CD4-positive, alpha-beta T cell treated with Interferon gamma for 1 hour (primary cell): ENCODE data around the gene ANKRD40.
"Not testable (repeated sequence)": the region's sequence is repeated elsewhere in the genome, so short reads cannot be mapped to it uniquely, and the experiment has no call there.

Experiments used
- DNase-seq: peaks from one replicate; pipeline ENCODE4 v3.0.0-alpha.2; 2020

The ANKRD40 gene

GRCh38 chr17:50685334-50685665, 22.4 kb downstream of the ANKRD40 start:
- no peak for DNase-seq

GRCh38 chr17:50684612-50685333, 22.9 kb downstream of the ANKRD40 start:
- DNase-seq, result no peak

DNA sequence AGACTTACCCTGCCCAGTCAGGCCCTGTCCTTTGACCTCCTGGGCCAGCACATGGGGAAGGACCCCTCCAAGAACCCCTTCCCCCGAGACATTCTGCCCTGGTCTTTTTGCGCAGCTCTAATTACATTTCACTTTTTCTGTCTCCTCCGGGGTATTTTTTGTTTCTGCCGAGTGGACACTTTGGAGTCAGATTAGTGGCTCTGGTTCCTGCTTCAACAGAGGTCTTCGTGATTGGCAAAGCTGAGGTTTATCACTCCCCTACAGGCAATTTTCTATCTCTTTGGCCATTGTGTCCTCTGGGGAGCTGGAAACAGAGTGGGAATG, 23.5 kb downstream of the ANKRD40 start:
- no peak for DNase-seq

GRCh38 chr17:50683434-50684287, 24.1 kb downstream of the ANKRD40 start:
- no peak for DNase-seq

DNA sequence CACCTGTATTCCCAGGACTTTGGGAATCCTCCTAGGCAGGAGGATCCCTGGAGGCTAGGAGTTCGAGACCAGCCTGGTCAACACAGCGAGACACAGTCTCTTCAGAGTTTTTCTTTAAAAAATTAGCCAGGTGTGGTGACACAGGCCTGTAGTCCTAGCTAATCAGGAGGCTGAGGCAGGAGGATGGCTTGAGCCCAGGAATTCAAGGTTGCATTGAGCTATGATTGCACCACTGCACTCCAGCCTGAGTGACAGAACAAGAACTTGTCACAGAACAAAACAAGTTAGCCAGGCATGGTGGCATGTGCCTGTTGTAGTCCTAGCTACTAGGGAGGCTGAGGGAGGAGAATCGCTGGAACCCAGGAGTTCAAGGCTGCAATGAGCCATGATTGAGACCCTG, 24.8 kb downstream of the ANKRD40 start:
- DNase-seq, result no peak

DNA sequence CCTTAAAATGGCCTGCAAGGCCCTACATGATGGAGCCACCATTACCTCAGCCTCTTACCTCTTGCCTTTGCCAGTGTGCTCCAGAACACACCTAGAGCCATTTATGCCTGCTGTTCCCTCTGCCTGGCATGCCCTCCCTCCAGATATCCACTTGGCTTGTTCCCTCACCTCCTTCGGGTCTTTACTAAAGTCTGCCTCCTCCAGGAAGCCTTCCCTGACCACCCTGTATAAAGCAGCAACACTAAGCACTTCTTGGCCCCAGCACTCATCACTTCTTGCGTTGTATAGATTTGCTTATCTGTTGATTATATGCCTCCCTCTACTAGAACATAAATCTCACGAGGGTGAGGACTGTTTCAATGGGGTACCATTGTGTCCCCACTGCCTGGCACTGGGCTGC, 25.3 kb downstream of the ANKRD40 start:
- no peak for DNase-seq

- no peak for DNase-seq
Measured at GRCh38 chr17:50681263-50682200, 26.2 kb downstream of the ANKRD40 start.

- DNase-seq, result not testable (repeated sequence)
Measured at GRCh38 chr17:50680543-50681262, 27.0 kb downstream of the ANKRD40 start.

DNA sequence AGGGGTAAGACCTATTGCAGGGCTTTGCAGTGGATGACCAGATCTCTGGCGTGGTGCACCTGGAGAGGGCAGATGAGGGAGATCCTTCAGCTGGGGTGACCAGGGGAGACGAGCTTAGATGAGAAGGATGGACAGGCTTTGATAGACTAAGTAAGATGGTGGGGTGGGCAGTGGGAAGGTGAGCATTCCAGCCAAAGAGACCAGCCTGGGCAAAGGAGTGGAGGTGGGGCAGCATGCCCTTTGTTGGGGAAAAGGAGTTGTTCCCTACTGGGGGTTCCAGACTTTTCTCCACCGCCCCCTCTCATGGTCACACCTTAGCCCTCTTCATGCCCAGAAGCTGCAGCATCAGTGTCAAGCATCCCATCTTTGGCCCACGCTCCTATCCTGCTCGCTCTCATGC, 27.6 kb downstream of the ANKRD40 start:
- no peak for DNase-seq

DNA sequence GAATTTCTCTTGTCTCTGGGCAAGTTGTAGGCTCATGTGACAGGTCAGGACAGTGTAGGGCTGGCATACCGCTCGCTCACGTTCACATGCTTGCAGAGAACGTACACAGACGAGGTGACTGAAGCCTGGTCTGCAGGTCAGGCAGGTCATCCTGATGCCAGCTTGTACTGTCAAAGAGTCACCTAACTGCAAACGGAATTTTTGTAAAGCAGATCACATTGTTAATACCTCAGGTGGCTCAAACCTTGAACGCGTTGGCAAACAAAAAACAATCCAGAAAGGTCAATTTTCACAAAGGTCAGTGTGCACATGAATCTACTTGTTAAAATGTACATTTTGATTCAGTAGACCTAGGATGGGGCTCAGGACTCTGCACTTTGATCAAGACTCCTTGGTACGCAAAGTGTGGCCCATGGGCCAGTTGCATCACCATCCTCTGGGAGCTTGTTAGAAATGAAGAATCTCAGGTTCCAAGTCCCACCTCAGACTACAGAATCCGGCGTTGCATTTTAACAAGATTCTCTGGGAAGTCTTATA, 28.6 kb downstream of the ANKRD40 start:
- no peak for DNase-seq

- no peak for DNase-seq
Measured at GRCh38 chr17:50677851-50678375, 29.8 kb downstream of the ANKRD40 start.

GRCh38 chr17:50676065-50676975, 31.4 kb downstream of the ANKRD40 start:
- no peak for DNase-seq

- no peak for DNase-seq
Measured at GRCh38 chr17:50675627-50676026, 32.1 kb downstream of the ANKRD40 start.

- DNase-seq, result no peak
Measured at GRCh38 chr17:50675190-50675589, 32.5 kb downstream of the ANKRD40 start.

DNA sequence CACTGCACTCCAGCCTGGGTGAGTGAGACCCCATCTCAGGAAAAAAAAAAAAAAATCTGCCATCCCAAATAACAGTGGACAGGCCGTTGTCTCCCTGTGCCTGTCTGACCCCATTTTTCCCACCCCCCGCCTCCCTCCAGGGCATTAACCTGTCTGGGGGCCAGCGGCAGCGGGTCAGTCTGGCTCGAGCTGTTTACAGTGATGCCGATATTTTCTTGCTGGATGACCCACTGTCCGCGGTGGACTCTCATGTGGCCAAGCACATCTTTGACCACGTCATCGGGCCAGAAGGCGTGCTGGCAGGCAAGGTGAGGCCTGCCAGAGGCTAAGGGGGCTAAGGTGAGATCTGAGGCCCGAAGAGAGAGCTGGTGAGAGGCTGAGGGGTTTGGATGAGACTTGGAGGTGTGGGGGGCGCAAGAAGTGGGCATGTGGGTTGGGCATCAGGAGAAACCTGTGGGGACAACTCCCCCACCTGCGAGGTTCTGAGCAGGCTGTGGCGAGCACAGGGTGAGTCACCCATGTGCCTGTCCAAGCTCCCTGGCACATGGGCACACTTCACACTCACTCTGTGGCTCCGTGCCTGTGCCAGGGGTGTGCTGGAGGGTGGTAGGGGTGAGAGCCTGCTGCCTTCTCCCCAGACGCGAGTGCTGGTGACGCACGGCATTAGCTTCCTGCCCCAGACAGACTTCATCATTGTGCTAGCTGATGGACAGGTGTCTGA, 34.7 kb downstream of the ANKRD40 start:
- DNase-seq, result no peak

DNA sequence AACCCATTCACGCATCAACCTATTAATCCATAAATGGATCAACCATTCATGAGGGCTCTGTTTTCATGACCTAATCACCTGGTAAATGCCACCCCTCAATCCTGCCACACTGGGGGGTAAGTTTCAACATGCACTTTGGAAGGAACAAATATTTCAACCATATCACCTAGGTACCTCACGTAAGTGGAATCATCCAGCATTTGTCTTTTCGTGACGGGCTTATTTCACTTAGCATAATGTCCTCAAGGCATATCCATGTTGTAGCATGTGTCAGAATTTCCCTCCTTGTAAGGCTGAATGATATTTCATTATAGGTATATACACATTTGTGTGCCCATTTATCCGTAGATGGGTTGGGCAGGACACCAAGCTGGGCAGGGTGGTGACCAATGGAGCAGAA, 35.6 kb downstream of the ANKRD40 start:
- DNase-seq, result no peak

GRCh38 chr17:50668838-50669581, 38.7 kb downstream of the ANKRD40 start:
- DNase-seq, result no peak

DNA sequence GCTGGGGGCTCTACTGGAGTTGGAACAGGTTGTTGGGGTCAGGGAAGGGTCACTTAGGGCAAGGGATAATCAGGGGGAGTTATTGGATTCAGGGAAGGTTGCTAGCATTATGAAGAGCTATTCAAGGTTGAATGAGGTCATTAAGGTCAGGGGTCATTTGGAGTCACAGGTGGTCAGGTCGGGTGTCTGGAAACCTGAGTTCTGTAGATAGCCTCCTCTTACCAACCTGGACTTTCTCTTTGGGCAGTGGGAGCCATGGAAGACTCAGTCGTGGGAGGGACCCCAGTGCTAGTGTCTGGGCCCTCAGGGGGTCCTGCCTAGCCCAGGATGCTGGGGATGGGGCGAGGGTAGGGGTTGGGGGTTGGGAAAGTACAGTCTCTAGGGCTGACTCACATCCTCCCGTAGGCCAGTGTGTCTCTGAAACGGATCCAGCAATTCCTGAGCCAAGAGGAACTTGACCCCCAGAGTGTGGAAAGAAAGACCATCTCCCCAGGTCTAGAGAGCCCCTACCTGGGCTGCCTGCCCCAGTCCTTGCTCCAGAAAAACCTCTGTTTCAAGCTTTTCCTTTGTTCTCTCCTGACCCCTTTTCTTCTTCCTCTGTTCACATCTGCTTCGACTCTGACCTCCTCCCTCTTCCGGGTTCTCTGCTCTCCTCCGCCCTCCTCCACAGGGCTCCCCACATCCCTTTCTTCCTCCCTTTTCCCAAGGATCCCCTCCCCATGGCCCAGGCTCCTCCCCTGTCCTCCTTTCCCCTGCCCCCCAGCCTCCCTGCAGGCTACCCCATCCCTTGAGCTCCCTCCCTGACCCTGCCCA, 39.5 kb downstream of the ANKRD40 start:
- DNase-seq, result no peak
